GM18951 (cell line): ENCODE results near the gene ZNF341.

Experiments
- POLR2A ChIP-seq: IDR thresholded peaks from 4 replicates; pipeline ENCODE4 v1.6.1; 2011; ENCODE audit warnings: mild to moderate bottlenecking; ENCODE audit not compliant: insufficient read length, insufficient read depth; ENCODE audit errors: extremely low read depth
- in situ Hi-C: fragments of 300-500 bp; cut with MboI; formaldehyde crosslinking; loops from one replicate; pipeline ENCODE4 v1.12.0; 2022; ENCODE audit warnings: low sequenced_read_pairs, mixed read lengths, inconsistent platforms; ENCODE audit not compliant: unreplicated experiment

Gene ZNF341

GRCh38 chr20:33728463-33728862, 3.3 kb upstream of the ZNF341 start:
- TF ChIP-seq POLR2A = no peak
- in situ Hi-C loops = no loop called here

- in situ Hi-C loops = no loop called here
- no peak for TF ChIP-seq POLR2A
These were observed 2.7 kb upstream of the ZNF341 start for GRCh38 chr20:33729101-33729500.

GRCh38 chr20:33730946-33731692, 677 bp upstream of the ZNF341 start:
- TF ChIP-seq POLR2A = no peak
- in situ Hi-C loops = no loop called here

GRCh38 chr20:33732166-33732970, 572 bp downstream of the ZNF341 start:
- peak; percentile 73 for TF ChIP-seq POLR2A
- in situ Hi-C loops = no loop called here

- in situ Hi-C loops = no loop called here
These were observed 2.1 kb downstream of the ZNF341 start for GRCh38 chr20:33733654-33734576.

GRCh38 chr20:33736962-33737361, 5.2 kb downstream of the ZNF341 start:
- no peak for TF ChIP-seq POLR2A
- in situ Hi-C loops = no loop called here

More at GRCh38 chr20:33733654-33734576, 2.1 kb downstream of the ZNF341 start:
- no peak for TF ChIP-seq POLR2A

- in situ Hi-C loops = no loop called here
- TF ChIP-seq POLR2A = no peak
These were observed 7.7 kb downstream of the ZNF341 start for GRCh38 chr20:33739493-33739892.

- TF ChIP-seq POLR2A = no peak
- in situ Hi-C loops = no loop called here
These were observed 8.4 kb downstream of the ZNF341 start for GRCh38 chr20:33740189-33740588.

GRCh38 chr20:33744181-33744580, 12.4 kb downstream of the ZNF341 start:
- in situ Hi-C loops = no loop called here
- TF ChIP-seq POLR2A = no peak

GRCh38 chr20:33744773-33745385, 13.1 kb downstream of the ZNF341 start:
- in situ Hi-C loops = no loop called here
- TF ChIP-seq POLR2A = no peak

GRCh38 chr20:33746325-33746998, 14.7 kb downstream of the ZNF341 start:
- no peak for TF ChIP-seq POLR2A
- in situ Hi-C loops = no loop called here

- TF ChIP-seq POLR2A = no peak
- in situ Hi-C loops = no loop called here
These were observed 20.0 kb downstream of the ZNF341 start for GRCh38 chr20:33751775-33752174.

GRCh38 chr20:33753143-33753542, 21.3 kb downstream of the ZNF341 start:
- in situ Hi-C loops = no loop called here
- no peak for TF ChIP-seq POLR2A
